Adrenal gland (tissue), 12 donors: Measurements from ENCODE around the gene ADISSP. TPM values are rescaled to one million over a fixed set of nuclear protein-coding genes. Genes with fewer than 3 reads are reported as not detected.
A peak's percentile ranks its signal among the peaks of the same experiment; 100 is the strongest.

ENCODE experiments used
- DNase-seq, 7 donors: peaks; one replicate each; pipeline ENCODE4 v3.0.0-alpha.2; 2019 to 2020
- H3K27ac ChIP-seq, 5 donors: fragments of 200-600 bp; sonication (generic) in 4 of 5; 1 replicate in 3 of 5; 2 replicates in 2 of 5; pipeline versions ENCODE4 v1.5.1 to v1.8.0; 2016 to 2020; ENCODE audit warnings: mild to moderate bottlenecking in 1 of 5
- H3K27me3 ChIP-seq: fragments of 200-600 bp; 2 replicates; pipeline ENCODE4 v1.8.0; 2021
- H3K36me3 ChIP-seq, 2 donors: fragments of 200-600 bp; replicated peaks in 1 of 2; 1 replicate in 1 of 2; 2 replicates in 1 of 2; pipeline versions ENCODE4 v1.5.1 to v1.8.0; 2018 to 2022
- H3K4me1 ChIP-seq, 2 donors: fragments of 200-600 bp; replicated peaks in 1 of 2; 1 replicate in 1 of 2; 2 replicates in 1 of 2; pipeline versions ENCODE4 v1.5.1 to v1.8.0; 2018 to 2021
- H3K4me3 ChIP-seq, 4 donors: fragments of 200-600 bp; sonication (generic) in 3 of 4; one replicate each; pipeline ENCODE4 v1.5.1; 2016 to 2018
- H3K9me3 ChIP-seq, 3 donors: fragments of 200-600 bp; sonication (generic) in 1 of 3; replicated peaks in 1 of 3; 1 replicate in 2 of 3; 2 replicates in 1 of 3; pipeline versions ENCODE4 v1.5.1 to v1.8.0; 2016 to 2021
- CTCF ChIP-seq, 6 experiments: fragments of 450-650 bp in 4 of 6; fragments of 200-600 bp in 2 of 6; sonication (generic) in 1 of 6; IDR thresholded peaks; 1 replicate in 5 of 6; 2 replicates in 1 of 6; pipeline versions ENCODE4 v1.5.1 to v1.8.0; 2016 to 2021; ENCODE audit warnings: antibody characterized with exemption in 6 of 6, mild to moderate bottlenecking in 2 of 6, moderate library complexity in 1 of 6
- POLR2A ChIP-seq, 2 donors: fragments of 450-650 bp; IDR thresholded peaks; one replicate each; pipeline ENCODE4 v1.6.1; 2017; ENCODE audit warnings: antibody characterized with exemption in 2 of 2, mild to moderate bottlenecking in 2 of 2, moderate library complexity in 1 of 2
- WGBS, 4 donors: extraction: QIAGEN DNeasy Blood & Tissue Kit in 2 of 4; methylation state at CpG; one replicate each; pipeline versions ENCODE4 v1.1.5 to v1.1.7; 2013 to 2017; 5-methylcytosine and 5-hydroxymethylcytosine counted together
- intact Hi-C, 2 donors: fragments of 100-400 bp; cut with DNase I; formaldehyde crosslinking; loops; one replicate each; pipeline versions ENCODE4 v1.14.1 to v1.15.0; 2022 to 2023
- polyA plus RNA-seq, 3 donors: library from polyadenylated mRNA; stranded (reverse); fragments of 200-250 nt in 2 of 3; fragments of 350-450 nt in 1 of 3; fragmentation: Illumina TruSeq in 1 of 3; extraction: RNeasy Lipid Tissue Mini Kit (QIAGEN cat#74804) in 1 of 3; gene quantifications; one replicate each; pipeline ENCODE4 v1.2.3, GENCODE V29; 2013 to 2014
- total RNA-seq, 9 donors: library from RNA; depleted of rRNA in 4 of 9; stranded (reverse); fragments of >200 nt in 4 of 9; fragments of 120-200 nt in 1 of 9; fragmentation: NEBNext Ultra II Directional in 1 of 9; extraction: Animal tissue kit (Norgen Biotek cat#: 25700) in 1 of 9; gene quantifications; one replicate each; pipeline versions ENCODE4 v1.1.0 to v1.2.4, GENCODE V29; 2013 to 2023
- donor health status: healthy with polysubstance abuse.
- donor health status: Bipolar disorder and iron deficiency.
- donor health status: DM: yes; HTN: yes; CAD: no.
- donor health status: DM: no; HTN: no; CAD: no.
- donor health status: DM: no; HTN: no; CAD: no.
- donor health status: DM: yes; HTN: yes; CAD: no.

The ADISSP gene
- total and polyA plus RNA-seq, 12 donors = 4.4 to 42.1 (median 24.5) TPM

- TF ChIP-seq POLR2A (IDR thresholded peaks at IDR 0.05) = no peak
- TF ChIP-seq CTCF (IDR thresholded peaks at IDR 0.05) = no peak
- intact Hi-C loops = loop anchor here in 1 of 2 donors (2.0 kb wide), 1 partner anchor 33 kb away; no protein-coding TSS in a partner anchor
- Histone ChIP-seq H3K4me1 (peaks cover 18 to 48% of the 10 kb centered on the region in 2 donors), H3K27ac (peak overlapping the region; percentile 27 to 86 (median 80)), H3K4me3 (peak overlapping the region in 3 of 4 donors; percentile 34 to 74 (median 36)), H3K36me3 (no peaks in the 10 kb centered on the region), H3K9me3 (no peaks in the 10 kb centered on the region), H3K27me3 (no peaks in the 10 kb centered on the region)
- DNase-seq = peak in 5 of 7 donors; percentile 48 to 61 (median 56)
- WGBS, 4 donors = 16 to 36% (median 26%) methylated on average over 13 to 79 of the region's 79 CpGs
Measured at GRCh38 chr20:3785240-3786125, 17.9 kb upstream of the ADISSP start.

GRCh38 chr20:3784863-3785239 is 17.3 kb upstream of the ADISSP start:
- Histone ChIP-seq H3K4me3 (peak overlapping the region in 1 of 4 donors; percentile 74), H3K27me3 (no peaks in the 10 kb centered on the region), H3K4me1 (peaks cover 18 to 48% of the 10 kb centered on the region in 2 donors), H3K9me3 (no peaks in the 10 kb centered on the region), H3K36me3 (no peaks in the 10 kb centered on the region), H3K27ac (peak overlapping the region in 3 of 5 donors; percentile 66 to 86 (median 80))
- 84 to 88% (median 85%) methylated on average over 6 of the region's 6 CpGs for WGBS, 4 donors
- TF ChIP-seq POLR2A (IDR thresholded peaks at IDR 0.05) = no peak
- no peak for TF ChIP-seq CTCF (IDR thresholded peaks at IDR 0.05)
- no peak for DNase-seq
- intact Hi-C loops = loop anchor here in 1 of 2 donors (5.0 kb wide), 1 partner anchor 42 kb away; no protein-coding TSS in a partner anchor

GRCh38 chr20:3784216-3784853 is 16.8 kb upstream of the ADISSP start:
- intact Hi-C loops = loop anchor here in 1 of 2 donors (5.0 kb wide), 1 partner anchor 43 kb away; no protein-coding TSS in a partner anchor
- Histone ChIP-seq H3K4me3 (peak overlapping the region in 1 of 4 donors; percentile 17), H3K27ac (peak overlapping the region in 2 of 5 donors; percentile 34 to 86), H3K27me3 (no peaks in the 10 kb centered on the region), H3K4me1 (peaks cover 18 to 48% of the 10 kb centered on the region in 2 donors), H3K36me3 (no peaks in the 10 kb centered on the region), H3K9me3 (no peaks in the 10 kb centered on the region)
- DNase-seq = peak in 2 of 7 donors; percentile 30 to 49
- TF ChIP-seq CTCF (IDR thresholded peaks at IDR 0.05) (no peak), POLR2A (IDR thresholded peaks at IDR 0.05) (no peak)
- 70 to 88% (median 71%) methylated on average over 8 to 17 of the region's 17 CpGs for WGBS, 4 donors
